ENCODE results near the gene DAND5. TPM values are rescaled to one million over a fixed set of nuclear protein-coding genes. Genes with fewer than 3 reads are reported as not detected.
A peak's percentile ranks its signal among the peaks of the same experiment; 100 is the strongest.

The DAND5 gene
- total and polyA plus RNA-seq, 4 donors: 0.01 to 0.25 (median 0.17) TPM

DNA sequence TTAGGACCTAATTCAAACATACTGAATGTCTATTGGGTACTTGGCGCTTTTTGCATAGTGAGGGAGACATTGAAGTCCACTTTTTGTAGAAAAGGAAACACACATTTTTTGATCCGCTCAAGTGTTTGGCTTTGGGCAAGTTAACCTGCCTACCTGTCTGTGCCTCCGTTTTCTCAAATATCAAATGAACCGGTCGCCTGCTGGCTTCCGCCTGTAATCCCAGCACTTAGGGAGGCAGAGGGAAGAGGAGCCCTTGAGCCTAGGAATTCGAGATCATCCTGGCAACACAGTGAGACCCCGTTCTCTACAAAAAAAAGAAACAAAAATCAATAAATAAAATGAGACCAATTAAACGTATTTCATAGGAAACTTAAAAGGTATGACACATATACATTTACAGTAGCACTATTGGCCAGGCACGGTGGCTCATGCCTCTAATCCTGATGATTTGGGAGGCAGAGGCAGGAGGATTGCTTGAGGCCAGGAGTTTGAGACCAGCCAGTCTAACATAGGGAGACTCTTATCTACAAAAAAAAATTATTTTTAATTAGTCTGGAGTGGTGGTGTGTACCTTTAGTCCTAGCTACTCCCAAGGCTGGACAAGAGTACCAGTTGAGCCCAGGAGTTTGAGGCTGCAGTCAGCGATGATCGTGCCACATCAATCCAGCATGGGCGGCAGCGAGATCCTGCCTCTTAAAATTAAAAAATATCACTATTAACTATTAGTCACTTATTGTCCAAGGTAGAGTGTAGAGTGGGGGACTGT lies 22.5 kb upstream of the DAND5 start:
- H3K4me1 ChIP-seq (ENCODE audit: control insufficient read depth in 5 of 5, insufficient read depth in 5 of 5, low read length in 5 of 5): peaks cover 0 to 14% (median 7%) of the 10 kb centered on the region in 5 donors
- H3K9ac ChIP-seq (ENCODE audit: insufficient read depth in 1 of 2, low read length in 2 of 2): peak overlapping the region; percentile 42 to 72
- H3K9me3 ChIP-seq (ENCODE audit: control insufficient read depth in 4 of 4, insufficient read depth in 3 of 4, low read length in 3 of 4): no peaks in the 10 kb centered on the region
- TF ChIP-seq, protein P1, sequence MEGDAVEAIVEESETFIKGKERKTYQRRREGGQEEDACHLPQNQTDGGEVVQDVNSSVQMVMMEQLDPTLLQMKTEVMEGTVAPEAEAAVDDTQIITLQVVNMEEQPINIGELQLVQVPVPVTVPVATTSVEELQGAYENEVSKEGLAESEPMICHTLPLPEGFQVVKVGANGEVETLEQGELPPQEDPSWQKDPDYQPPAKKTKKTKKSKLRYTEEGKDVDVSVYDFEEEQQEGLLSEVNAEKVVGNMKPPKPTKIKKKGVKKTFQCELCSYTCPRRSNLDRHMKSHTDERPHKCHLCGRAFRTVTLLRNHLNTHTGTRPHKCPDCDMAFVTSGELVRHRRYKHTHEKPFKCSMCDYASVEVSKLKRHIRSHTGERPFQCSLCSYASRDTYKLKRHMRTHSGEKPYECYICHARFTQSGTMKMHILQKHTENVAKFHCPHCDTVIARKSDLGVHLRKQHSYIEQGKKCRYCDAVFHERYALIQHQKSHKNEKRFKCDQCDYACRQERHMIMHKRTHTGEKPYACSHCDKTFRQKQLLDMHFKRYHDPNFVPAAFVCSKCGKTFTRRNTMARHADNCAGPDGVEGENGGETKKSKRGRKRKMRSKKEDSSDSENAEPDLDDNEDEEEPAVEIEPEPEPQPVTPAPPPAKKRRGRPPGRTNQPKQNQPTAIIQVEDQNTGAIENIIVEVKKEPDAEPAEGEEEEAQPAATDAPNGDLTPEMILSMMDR (IDR thresholded peaks at IDR 0.05; ENCODE audit: control extremely low read depth, extremely low read depth): no peak
- peak overlapping the region in 1 of 2 donors; percentile 95 for H3K27ac ChIP-seq (ENCODE audit: low read depth in 1 of 2, low read length in 1 of 2)
- H3K36me3 ChIP-seq (ENCODE audit: control insufficient read depth in 4 of 4, insufficient read depth in 4 of 4, low read length in 4 of 4): peaks cover 27 to 50% (median 42%) of the 10 kb centered on the region in 4 donors
- peak overlapping the region; percentile 85 for H3K4me3 ChIP-seq
- DNase-seq (no peak), ATAC-seq (ENCODE audit: insufficient read depth, low FRiP score) (no peak)
- no peaks in the 10 kb centered on the region for H3K27me3 ChIP-seq (ENCODE audit: control insufficient read depth in 3 of 3, insufficient read depth in 3 of 3, low read length in 2 of 3)
- WGBS, 2 donors: 65 to 74% methylated on average over 14 of the region's 14 CpGs

DNA sequence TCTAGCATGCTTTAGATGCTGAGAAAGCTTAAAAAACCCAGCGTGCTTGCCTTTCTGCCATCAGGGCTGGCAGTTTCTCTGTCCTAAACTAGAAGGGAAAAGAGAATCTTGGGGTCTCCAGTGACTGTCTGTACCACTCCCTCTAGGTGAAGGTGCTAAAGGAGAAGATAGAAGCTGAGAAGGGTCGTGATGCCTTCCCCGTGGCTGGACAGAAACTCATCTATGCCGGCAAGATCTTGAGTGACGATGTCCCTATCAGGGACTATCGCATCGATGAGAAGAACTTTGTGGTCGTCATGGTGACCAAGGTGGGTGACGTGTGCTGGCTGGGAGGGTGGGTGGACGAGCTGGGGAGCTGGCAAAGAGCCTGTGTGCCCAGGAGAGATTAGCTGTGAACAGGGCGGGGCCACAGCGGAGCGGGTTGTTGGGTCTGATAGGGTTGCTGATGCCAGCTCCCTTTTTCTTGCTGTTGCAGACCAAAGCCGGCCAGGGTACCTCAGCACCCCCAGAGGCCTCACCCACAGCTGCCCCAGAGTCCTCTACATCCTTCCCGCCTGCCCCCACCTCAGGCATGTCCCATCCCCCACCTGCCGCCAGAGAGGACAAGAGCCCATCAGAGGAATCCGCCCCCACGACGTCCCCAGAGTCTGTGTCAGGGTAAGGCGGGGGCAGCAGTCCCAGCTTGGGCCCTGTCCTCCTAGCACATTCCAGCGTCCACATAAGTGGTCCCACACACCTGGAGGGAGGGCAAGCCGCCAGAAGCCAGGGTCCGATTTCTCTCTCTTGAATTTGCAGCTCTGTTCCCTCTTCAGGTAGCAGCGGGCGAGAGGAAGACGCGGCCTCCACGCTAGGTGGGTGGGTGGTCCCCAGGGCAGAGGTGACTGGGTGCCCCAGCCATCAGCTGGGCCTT lies 21.4 kb upstream of the DAND5 start:
- peaks cover 0 to 24% (median 7%) of the 10 kb centered on the region in 5 donors for H3K4me1 ChIP-seq (ENCODE audit: control insufficient read depth in 5 of 5, insufficient read depth in 5 of 5, low read length in 5 of 5)
- TF ChIP-seq, protein P1 (IDR thresholded peaks at IDR 0.05; ENCODE audit: control extremely low read depth, extremely low read depth): no peak
- no peaks in the 10 kb centered on the region for H3K27me3 ChIP-seq (ENCODE audit: control insufficient read depth in 3 of 3, insufficient read depth in 3 of 3, low read length in 2 of 3)
- DNase-seq (no peak), ATAC-seq (ENCODE audit: insufficient read depth, low FRiP score) (no peak)
- H3K9ac ChIP-seq (ENCODE audit: insufficient read depth in 1 of 2, low read length in 2 of 2): peak overlapping the region in 1 of 2 donors; percentile 27
- 88 to 89% methylated on average over 27 to 28 of the region's 28 CpGs for WGBS, 2 donors
- H3K9me3 ChIP-seq (ENCODE audit: control insufficient read depth in 4 of 4, insufficient read depth in 3 of 4, low read length in 3 of 4): no peaks in the 10 kb centered on the region
- no peak overlapping the region for H3K4me3 ChIP-seq
- peaks cover 27 to 49% (median 44%) of the 10 kb centered on the region in 4 donors for H3K36me3 ChIP-seq (ENCODE audit: control insufficient read depth in 4 of 4, insufficient read depth in 4 of 4, low read length in 4 of 4)
- no peak overlapping the region for H3K27ac ChIP-seq (ENCODE audit: low read depth in 1 of 2, low read length in 1 of 2)

DNA sequence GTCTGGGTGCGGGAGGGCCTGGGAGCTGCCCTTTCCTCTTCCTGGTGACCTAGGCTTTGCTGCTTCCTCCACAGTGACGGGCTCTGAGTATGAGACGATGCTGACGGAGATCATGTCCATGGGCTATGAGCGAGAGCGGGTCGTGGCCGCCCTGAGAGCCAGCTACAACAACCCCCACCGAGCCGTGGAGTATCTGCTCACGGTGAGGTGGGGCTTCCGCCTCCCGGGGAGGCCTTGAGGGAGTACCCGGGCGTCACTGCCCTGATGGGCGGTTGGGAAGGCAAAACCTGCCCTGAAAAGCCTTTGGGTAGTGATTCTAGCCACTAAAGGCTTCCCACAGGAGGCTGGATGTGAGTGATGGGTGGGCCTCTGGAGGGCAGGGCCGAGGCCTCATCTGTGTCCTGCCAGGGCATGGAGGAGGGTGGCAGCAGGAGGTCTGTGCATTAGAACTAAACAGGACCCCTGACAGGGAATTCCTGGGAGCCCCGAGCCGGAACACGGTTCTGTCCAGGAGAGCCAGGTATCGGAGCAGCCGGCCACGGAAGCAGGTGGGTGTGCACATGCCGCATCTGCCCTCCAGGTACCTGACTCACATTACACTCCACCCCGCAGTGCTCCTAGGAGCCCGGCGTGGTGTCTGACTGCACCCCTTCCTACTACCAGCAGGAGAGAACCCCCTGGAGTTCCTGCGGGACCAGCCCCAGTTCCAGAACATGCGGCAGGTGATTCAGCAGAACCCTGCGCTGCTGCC lies 20.6 kb upstream of the DAND5 start:
- Histone ChIP-seq H3K27ac (ENCODE audit: low read depth in 1 of 2, low read length in 1 of 2) (no peak overlapping the region), H3K9ac (ENCODE audit: insufficient read depth in 1 of 2, low read length in 2 of 2) (no peak overlapping the region), H3K4me1 (ENCODE audit: control insufficient read depth in 5 of 5, insufficient read depth in 5 of 5, low read length in 5 of 5) (peaks cover 0 to 32% (median 10%) of the 10 kb centered on the region in 5 donors), H3K4me3 (no peak overlapping the region), H3K27me3 (ENCODE audit: control insufficient read depth in 3 of 3, insufficient read depth in 3 of 3, low read length in 2 of 3) (no peaks in the 10 kb centered on the region), H3K36me3 (ENCODE audit: control insufficient read depth in 4 of 4, insufficient read depth in 4 of 4, low read length in 4 of 4) (peaks cover 22 to 49% (median 37%) of the 10 kb centered on the region in 4 donors), H3K9me3 (ENCODE audit: control insufficient read depth in 4 of 4, insufficient read depth in 3 of 4, low read length in 3 of 4) (no peaks in the 10 kb centered on the region)
- TF ChIP-seq, protein P1 (IDR thresholded peaks at IDR 0.05; ENCODE audit: control extremely low read depth, extremely low read depth): no peak
- no peak for ATAC-seq (ENCODE audit: insufficient read depth, low FRiP score)
- no peak for DNase-seq
- WGBS, 2 donors: 95% methylated on average over 29 to 30 of the region's 30 CpGs
